Measurements from ENCODE around the gene PRLH.

- TF ChIP-seq CTCF (IDR thresholded peaks at IDR 0.05) (no peak), POLR2AphosphoS5 (IDR thresholded peaks at IDR 0.05) (no peak)
Observed at GRCh38 chr2:237529452-237530402, 36.6 kb upstream of the PRLH start.
